NCI-H2227 treated with DMSO at 0.1 percent for 48 hours (cell line): ENCODE results near the gene ZMYM5.
A peak's percentile ranks its signal among the peaks of the same experiment; 100 is the strongest.
"Not testable (repeated sequence)": the region's sequence is repeated elsewhere in the genome, so short reads cannot be mapped to it uniquely, and the experiment has no call there.

Source experiments
- DNase-seq: peaks from one replicate; lab custom pipeline; 2025; lab: John Stamatoyannopoulos, UW

The ZMYM5 gene

DNA sequence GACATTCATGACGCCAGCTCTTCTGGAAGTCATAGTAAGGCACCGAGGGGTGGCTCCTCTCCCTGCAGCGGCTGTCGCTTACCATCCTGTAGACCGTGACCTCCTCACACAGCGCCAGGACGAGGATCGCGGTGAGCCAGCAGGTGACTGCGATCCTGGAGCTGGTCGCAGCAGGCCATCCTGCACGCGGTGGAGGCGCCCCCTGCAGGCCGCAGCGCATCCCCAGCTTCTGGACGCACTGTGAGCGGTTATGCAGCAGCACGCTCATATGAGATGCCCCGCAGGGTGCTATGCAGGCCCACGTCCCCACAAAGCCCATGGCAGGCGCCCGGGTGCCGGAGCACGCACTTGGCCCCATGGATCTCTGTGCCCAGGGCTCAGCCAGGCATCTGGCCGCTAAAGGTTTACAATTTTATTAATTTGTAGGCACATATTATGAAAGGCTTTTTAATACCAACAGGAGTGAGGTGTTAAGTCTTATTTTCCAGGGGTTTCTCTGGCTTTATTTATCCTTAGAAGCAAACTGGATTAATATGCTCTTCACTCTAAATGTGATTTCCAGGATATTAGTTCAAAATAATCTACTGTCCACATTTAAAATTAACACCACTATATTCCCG is 45.1 kb downstream of the ZMYM5 start:
- no peak for DNase-seq

DNA sequence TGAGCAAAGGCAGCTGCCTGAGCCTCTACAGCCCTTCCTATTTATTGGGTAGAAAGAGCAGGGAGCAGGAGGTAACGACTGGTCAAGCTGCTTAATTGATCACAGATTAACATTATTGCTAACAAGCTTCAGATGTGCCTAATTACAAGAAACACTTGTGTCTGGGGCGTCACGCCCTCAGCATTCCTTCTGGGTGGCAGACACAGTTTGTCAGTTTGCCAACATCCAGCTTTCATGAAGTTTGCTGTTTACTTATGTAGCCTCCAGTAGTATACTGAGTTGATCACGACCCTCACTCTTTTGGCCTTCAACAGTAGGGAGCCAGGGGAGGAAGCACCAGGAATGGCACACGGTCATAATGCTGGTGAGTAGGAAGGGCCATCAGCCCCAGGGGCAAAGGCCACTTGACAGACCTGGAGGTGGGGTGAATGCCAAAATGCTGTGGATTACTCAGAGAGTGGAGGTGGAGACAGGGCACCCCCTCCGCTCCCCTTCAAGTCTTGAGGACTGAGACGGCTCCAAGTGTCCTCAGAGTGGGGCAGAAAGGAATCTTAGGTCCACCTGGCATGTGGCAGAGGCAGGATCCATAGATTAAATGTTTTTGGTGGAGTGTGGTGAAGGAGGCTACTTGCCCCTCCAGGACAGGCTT is 45.8 kb downstream of the ZMYM5 start:
- DNase-seq: no peak

DNA sequence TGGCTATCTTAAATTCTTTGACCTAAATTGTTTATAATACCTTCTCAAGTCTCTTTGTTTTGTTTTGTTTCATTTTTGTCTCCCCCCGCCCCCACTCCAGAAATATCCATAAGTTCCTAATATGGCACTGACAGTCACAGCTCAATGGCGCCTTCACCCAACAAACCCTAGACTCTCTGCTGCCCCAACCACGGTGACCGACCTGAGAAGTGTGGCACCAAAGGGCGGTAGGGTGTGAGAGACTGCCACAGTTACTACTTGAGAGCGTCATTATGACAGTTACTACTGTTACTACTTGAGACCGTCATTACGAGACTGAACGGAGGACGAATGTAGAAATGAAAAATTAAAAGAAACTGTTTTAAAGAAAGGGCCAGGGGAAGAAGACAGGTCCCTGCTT is 46.3 kb downstream of the ZMYM5 start:
- DNase-seq: no peak

DNA sequence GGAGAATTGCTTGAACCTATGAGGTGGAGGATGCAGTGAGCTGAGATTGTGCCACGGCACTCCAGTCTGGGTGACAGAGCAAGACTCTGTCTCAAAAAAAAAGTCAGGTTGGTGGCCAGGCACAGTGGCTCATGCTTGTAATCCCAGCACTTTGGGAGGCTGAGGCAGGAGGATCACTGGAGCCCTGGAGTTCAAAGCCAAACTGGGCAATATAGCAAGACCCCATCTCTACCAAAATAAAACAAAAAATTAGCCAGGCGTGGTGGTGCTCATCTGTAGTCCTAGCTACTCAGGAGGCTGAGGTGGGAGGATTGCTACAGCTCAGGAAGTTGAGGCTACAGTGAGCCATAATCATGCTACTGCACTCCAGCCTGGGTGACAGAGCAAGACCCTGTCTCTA is 47.6 kb downstream of the ZMYM5 start:
- DNase-seq: not testable (repeated sequence)

DNA sequence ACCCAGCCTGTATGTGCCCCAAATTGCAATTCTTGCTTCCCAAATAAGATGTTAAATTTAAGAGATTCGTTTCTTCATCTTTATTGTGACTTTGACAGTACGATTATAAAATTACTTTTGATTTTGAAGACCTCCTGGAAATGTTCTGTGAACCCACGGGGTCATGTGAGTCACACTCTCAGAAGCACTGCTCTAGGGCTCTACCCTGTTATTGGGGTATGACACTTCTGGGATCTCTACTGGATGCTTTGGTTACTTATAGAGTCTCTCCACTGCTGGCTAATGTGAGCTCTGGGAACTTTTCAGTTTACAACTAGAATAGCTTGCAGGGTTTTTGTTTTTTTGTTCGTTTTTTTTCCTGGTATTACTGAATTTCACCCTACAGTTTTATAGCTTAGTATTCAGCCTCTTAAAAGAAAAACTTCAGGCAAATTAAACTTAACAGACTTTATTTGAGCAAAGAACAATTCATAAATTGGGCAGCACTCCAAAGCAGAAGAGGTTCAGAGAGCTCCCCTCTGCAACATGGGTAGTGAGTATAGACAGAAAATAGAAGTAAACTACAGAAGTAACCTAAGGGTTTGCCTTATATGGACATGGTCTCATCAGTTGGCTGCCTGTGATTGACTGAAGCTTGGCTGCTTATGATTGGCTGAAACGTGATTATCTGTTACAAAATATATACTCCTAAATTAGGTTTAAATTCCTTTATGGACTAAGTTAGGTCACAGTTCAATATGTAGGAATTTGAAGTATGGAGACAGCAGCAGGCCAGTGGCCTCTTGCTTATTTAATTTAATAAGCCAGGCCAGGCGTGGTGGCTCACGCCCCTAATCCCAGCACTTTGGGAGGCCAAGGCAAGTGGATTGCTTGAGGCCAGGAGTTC is 52.2 kb downstream of the ZMYM5 start:
- no peak for DNase-seq

DNA sequence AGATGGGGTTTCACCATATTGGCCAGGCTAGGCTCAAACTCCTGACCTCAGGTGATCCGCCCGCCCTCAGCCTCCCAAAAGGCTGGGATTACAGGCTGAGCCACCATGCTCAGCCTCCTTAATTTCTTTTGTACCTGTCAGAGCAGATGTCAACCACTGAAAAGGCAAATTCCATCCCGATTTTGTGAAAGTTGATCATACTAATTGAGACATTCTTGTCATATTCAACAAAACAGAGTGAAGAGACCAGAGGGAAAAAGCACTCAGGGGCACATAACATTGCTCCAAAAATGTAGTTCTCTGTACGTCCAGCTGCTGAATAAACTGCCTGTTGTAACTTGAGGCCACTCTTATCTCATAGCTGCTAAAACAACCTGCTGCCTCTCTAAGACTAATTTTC is 53.3 kb downstream of the ZMYM5 start:
- no peak for DNase-seq

DNA sequence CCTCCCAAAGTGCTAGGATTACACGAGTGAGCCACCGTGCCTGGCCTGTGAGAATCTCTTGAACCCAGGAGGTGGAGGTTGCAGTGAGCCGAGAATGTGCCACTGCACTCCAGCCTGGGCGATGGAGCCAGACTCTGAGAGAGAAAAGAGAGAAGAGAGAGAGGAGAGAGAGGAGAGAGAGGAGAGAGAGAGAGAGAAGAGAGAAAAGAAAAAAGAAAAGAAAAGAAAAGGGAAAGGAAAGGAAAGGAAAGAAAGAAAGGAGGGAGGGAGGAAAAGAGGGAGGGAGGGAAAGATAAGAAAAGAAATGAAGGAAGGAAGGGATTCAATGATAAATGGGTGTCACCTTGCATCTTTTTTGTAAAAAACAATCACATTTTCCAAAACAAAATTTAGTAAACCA is 57.7 kb downstream of the ZMYM5 start:
- no peak for DNase-seq

DNA sequence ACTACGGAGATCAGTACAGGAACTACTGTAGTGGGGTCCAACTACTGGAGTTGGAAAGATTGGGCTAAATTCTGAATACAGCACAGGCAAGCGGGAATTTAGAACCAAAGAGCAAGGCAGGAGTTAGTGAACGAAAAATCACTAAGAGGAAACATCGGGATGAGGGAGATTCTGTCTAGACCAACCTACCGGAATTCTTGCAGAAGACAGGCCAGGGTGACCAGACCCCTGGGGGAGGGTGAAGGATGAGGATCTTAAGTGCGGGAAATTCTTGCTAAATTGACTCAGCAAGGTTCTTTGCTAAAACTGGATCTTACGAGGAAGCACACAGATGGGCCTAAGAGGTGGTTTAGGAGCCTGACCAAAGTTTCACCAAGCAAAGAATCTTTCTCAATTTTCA is 67.5 kb downstream of the ZMYM5 start:
- no peak for DNase-seq

DNA sequence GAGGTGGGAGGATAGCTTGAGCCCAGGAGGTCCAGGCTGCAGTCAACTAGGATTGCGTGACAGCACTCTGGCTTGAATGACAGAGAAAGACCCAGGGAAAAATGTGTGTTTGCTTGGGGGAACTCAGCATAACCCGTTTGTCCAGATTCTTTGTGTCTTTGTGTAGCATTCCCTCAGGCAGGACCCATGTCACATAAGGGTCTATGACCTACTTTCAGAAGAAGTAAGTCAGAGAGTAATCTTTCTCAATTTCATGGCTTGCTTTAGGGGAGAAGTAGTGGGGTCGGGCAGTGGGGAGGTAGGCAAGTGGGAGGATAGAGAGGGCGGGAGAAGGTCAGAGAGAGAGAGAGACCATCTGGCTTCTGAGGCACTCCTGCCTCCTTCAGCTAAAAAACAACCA is 68.8 kb downstream of the ZMYM5 start:
- no peak for DNase-seq

DNA sequence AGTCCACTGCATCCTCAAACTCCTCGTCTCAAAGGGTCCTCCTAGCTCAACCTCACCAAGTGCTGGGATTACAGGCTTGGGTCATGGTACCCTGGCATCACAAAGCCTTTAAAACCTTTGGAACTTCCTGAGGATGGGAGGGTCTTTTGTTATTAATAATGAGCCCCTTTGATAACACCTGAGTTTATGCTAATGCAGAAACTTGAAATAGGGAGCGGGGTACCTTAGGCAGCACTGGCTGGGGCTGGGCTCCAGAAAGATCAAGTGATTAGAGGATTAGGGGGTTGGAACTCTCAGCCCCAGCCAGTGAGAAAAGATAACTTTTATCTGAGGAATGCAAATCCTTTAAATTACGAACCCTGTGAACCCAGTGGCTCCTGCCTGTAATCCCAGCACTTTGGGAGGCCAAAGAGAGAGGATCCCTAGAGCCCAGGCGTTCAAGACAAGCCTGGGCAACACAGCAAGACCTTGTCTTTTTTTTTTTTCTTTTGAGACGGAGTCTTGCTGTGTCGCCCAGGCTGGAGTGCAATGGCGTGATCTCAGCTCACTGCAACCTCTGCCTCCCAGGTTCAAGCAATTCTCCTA is 71.4 kb downstream of the ZMYM5 start:
- DNase-seq: no peak

DNA sequence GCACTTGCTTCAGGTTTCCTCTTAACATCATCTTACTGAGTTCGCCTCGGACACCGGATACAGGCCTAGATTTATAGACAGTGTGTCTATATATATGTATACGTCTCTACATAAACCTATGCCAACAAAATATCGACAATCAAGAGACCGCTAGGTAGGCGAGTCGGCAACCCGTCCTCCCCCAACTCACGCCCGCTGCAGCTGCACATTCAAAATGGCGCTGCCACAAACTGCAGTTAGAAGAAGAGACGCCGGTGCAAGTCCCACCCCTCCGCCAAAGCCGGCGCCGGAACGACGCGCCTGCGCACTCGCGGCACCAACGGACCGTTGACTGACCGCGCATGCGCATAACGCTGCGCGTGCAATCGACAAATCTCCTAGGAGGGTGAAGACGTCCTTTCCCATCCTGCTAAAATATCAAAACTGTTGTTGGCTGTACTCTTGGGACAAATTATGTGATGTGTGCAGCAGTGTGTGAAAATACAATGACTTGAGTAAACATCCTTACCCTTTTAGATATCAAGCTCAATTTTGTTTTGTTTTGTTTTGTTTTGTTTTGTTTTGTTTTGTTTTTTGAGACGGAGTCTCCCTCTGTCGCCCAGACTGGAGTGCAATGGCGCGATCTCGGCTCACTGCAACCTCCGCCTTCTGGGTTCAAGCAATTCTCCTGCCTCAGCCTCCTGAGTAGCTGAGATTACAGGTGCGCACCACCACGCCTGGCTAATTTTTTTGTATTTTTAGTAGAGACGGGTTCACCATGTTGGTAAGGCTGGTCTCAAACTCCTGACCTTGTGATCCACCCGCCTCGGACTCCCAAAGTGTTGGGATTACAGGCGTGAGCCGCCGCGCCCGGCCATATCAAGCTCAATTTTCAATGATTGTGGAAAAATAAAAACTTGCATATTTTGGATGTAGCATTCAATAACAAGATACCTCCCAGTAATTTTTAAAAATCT is 80.4 kb downstream of the ZMYM5 start, which contains the start of gene PSPC1:
Gene PSPC1 (minus strand): TSS at position 219 of the 956 bp plus-strand sequence. CDS start 188 bp downstream, at position 31.
- DNase-seq: peak; percentile 92

DNA sequence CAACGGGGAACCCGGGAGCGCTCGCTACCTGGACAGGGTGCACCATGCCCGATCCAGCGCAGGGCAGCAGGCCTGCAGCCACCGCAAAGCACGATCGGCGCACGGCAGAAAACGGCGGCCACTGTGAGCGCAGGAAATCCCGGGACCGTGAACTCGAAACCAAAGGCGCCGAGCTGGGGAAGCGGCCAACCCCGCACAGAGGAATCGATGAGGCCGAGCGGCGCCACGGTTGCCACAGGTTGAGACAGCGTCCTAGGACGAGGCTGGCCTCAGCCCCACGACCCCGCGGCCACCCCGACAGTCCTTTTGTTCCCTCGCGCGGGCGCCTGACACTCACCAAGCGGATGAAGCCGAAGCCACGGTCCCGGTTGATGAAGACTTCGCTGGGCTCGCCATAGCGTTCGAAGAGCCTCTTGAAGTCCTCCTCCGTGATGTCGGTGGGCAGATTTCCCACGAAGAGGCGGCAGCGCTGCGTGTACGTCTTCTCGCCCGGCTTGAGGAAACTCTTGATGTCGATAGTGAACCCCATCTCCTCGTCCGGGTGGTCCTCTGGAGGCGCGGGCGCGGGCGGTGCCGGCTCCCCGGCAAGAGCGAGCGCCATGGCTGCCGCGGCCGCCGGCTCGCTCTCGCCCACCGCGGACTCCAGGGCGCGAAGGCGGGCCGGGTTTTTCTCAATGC is 81.3 kb downstream of the ZMYM5 start:
- peak; percentile 48 for DNase-seq

DNA sequence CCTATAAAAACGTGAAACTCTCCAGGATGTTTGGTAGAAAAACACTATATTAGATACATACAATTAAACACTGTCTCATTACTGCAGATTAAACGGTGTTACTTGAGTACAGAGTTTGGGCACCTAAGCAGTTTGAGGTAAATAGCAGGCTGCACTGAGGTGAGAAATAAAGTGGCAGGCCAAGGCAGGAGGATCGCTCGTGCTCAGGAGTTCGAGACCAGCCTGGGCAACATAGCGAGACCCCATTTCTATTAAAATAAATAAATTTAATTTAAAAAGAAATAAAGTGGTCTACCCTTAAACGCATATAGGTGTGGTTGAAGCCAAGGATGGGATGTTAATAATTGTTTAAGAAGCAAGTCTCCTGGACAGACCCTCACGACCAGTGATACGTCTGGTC is 81.9 kb downstream of the ZMYM5 start:
- DNase-seq: no peak

DNA sequence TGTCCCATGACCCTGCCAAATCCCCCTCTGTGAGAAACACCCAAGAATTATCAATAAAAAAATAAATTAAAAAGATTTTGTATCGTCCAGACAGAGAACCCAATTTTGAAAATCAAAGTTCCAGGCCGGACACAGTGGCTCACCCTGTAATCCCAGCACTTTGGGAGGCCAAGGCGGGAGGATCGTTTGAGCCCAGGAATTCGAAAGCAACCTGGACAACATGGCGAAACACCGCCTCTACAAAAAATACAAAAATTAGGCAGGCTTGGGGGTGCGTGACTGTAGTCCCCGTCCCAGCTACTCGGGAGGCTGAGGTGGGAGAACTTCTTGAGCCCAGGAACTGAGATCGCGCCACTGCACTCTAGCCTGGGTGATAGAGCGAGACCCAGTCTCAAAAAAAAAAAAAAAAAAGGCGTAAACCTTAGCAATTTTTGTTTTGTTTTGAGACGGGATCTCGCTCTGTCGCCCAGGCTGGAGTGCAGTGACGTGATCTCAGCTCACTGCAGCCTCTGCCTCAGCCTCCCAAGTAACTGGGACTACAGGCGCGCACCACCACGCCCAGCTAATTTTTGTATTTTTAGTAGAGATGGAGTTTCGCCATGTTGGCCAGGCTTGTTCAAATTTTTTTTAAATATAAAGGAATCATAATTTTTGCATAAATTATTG is 82.6 kb downstream of the ZMYM5 start:
- not testable (repeated sequence) for DNase-seq
